Islet precursor cell (in vitro differentiated cells): Measurements from ENCODE around the gene SYNDIG1.

ENCODE experiments used
- DNase-seq: peaks from one replicate; pipeline ENCODE4 v3.0.0-alpha.2; 2018

The SYNDIG1 gene

DNA sequence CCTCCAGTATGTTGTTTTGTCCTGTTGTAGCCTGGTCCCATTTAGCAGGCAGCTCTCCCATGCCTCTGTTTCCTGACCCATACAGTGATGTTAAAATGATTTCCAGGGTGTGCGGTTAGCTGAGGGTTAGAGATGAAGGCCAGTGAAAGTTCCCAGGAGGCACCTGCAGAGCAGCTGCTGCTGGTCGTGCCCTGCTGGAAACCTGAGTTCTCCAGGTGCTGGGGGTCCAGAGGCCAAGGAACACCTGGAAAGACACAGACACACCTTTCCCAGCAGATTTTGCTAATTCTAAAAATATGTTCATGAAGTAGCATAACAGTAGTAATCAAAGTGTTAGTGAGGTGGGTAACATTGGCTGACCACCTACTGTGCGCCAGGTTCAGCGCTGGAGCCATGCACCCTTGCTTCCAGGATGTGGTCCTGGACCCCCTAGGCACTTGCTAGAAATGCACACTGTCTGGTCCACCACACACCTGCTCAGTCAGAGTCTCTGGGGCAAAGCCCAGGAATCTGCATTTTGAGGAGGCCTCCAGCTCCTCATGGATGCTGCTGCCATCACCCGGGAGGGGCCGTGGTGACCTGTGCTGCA lies 118.7 kb downstream of the SYNDIG1 start:
- DNase-seq: peak; percentile 38

DNA sequence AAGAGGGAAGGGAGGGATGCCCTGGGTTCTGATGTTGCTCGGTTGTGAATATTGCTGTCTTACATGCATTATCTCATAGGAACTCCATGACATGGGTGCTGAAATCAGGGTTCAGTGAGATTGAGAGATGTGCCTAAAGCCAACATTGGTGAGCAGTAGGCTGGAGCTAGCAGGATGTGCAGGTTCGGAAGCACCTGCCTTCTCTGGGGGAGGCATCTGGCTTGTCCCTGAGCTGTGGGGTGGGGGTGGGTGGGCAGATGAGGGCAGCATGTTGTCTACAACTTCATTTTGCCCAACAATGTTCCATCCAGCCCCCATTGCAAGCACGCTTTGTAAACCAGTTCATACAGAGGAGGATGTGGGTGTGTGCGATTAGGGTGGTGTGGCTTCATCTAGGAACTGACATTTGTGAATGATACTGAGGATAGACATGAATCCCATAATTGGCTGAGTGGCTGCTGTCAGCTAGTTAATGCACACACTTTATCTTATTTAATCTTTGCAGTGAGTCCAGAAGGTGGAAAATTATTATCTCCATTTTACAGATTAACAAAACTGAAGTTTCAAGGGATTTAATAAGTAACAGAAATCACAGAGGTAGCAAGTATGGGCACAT lies 119.4 kb downstream of the SYNDIG1 start:
- DNase-seq: no peak

DNA sequence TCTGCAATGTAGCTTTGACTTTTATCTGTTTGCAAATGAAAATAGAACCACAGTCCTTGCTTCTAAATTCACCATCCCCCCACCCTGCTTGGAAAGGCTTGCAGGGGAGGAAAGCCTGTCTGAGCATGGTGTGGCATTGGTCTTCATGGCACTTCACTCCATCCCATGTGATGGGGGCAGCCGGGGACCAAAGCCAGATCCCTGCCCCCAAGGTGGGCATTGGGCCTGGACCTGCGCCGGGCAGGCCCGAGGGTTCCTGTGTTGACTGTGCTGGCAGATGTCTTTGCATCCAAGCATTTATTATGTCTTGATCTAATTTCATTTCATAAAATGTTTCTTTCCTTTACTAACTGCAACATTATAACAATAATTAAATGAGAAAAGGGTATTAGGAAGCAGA lies 120.0 kb downstream of the SYNDIG1 start:
- DNase-seq: peak; percentile 11

DNA sequence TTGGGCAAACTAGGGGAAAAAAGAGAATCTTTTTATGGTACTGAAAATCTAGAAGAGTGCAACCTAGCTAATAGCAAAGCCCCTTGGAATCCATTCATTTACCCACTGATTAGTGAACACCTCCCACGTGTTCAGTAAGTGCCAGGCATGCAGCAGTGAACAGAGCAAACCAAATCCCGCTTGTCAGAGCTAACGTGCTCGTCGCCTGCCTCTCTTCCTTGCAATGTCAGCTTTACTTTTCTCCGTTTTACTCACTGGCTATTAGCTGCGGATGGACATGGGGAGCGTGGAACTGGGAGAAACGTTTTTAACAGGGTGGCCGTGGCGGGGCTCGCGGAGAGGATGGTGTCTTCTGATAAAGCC lies 120.4 kb downstream of the SYNDIG1 start:
- DNase-seq: peak; percentile 48

DNA sequence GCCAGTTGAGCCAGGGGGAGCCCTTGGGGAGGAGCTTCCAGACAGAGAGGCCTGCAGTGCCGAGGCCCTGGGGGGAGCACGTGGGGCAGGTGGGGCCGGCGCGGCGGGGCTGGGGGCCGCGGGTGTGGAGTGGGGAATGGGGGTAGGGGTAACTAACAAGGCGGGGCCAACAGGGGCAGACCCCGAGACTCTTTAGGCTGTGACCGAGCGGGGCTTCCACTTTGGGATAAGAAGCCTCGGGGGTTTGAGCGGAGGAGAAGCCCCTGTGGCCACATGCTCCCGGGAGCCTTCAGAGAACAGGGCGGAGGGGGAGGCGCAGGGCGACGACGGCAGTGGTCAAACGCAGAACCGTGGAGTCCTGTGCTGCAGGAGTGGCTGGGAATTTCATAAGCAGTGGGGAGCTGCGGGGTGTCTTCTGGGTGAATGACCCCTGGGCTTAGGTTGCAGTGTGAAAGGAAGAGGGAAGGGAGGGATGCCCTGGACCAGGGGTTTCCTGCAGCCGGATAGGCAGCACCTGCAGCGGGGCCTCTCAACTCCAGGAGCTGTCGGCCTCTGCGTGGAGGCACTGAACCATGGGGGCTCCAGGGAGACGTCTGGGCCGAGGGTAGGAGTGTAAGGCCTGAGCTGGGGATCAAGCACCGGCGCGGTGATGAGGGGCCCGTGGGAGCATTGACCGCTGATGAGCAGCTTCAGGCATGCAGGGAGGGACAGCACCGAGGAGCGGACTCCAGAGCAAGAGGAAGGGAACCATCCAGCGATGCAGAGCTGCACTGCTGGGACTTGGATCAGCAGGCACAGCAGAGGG lies 121.0 kb downstream of the SYNDIG1 start:
- DNase-seq: peak; percentile 44

DNA sequence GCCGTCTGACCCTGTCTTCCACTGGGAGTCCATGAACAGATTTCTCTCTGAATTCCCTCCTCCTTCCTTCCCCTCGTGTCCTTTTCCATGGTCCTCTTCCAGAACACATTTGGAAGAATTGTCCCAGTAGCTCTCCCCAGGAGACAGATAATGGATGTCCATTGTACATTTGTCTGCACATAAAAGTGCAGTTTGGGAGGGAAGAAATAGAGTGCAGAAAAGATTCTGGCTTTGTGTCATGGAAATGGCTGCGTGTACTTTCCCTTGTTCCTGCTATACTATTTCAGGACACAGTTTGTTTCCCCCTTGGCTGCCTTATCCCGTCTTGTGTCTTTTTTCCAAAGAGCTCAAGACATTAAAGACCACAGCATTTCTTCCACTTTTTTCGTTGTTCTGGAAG lies 127.6 kb downstream of the SYNDIG1 start:
- peak; percentile 2 for DNase-seq

DNA sequence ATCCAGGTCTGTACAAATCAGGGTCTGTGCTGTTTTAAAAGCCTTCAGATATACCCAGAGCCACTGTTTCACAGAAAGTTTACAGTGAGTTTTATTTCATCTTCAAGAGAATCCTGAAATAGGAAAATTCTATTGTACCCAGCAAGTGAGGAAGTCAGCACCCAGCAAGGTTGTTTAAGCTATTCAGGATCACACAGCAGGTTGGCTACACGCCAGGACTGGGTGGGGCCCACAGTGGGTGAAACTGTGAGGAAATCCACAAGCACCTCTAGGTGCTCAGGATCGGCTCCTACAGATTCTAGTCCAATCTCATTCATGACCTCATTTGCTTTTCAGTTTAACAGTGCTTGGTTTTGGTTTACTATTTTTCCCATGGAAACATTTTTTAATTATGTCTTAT lies 128.9 kb downstream of the SYNDIG1 start:
- DNase-seq: peak; percentile 4

DNA sequence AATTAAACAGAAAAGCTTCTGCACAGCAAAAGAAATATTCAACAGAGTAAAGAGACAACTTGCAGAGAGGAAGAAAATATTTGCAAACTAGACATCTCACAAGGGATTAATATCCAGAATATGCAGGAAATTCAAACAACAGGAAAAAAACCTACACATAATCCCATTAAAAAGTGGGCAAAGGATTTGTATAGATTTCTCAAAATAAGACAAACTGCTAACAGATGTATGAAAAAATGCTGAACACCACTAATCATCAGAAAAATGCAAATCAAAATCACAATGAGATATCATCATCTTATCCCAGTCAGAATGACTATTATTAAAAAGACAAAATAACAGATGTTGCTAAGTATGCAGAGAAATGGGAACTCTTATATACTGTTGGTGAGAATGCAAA lies 129.6 kb downstream of the SYNDIG1 start:
- DNase-seq: no peak

DNA sequence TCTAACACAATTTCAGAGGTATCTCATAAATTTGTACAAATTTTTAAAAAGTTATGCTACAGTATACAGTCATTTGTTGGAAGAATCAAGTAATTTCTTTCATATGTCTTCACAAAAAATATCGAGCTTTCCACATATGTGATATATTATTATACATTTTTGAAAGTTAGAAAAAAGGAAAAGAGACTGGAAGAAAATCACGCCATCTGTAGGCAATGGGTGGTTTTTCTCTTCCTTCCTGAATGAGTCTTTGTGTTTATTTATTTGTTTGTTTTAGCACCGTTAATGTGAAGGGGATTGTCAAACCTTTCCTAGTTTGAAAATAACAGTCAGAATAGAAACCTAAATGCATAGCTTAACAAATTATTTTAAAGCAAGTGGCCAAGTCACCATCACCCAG lies 130.6 kb downstream of the SYNDIG1 start:
- DNase-seq: no peak

DNA sequence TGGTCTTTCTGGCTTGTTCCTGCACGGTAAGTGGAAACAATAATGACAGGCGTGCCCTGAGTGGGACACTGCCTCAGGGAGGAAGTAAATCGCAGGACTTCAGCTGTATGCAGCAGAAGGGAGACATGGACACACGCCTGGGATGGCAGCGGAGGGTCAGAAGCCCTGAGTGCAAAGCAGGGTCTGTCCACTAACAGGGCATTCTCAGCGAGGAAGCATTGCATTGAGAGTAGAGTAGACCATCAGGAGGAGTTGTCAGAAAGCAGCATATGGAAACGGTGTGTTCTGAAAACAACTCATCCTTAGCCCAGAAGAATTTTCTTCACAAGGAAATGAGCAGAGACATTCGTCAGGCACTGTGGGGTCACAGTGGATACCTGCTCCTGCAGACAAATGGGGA lies 134.0 kb downstream of the SYNDIG1 start:
- peak; percentile 29 for DNase-seq

DNA sequence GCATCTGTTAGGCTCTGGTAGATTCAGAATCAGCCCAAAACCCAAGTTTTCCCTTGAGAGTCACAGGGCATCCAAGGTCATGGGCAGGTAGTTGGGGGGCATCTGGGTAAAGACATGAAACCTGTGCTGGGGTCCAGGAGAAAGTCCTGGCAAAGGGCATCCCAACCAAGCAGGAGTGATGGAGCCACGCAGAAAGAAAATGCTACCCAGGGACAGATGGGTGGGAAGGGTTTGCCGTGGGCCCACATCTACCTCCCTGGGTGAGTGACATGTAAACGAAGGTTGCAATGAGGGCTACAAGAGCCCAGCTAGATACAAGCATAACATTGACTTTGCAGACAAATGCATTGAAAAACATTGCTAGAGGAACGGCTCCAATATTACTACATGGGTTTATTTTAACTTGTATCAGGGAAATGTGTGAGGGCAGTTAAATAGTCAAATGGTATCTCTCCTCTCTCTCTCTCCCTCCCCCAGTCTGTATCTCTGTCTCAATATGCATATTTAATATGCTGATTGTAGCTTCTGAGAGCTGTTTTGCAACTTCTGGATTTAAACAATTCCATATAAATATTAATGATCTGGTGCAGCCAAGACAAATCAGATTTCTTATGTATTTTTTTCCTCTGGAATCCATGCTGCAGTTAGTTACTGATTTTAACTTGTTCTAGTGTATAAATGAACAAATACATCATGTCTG lies 135.7 kb downstream of the SYNDIG1 start:
- DNase-seq: peak; percentile 12

DNA sequence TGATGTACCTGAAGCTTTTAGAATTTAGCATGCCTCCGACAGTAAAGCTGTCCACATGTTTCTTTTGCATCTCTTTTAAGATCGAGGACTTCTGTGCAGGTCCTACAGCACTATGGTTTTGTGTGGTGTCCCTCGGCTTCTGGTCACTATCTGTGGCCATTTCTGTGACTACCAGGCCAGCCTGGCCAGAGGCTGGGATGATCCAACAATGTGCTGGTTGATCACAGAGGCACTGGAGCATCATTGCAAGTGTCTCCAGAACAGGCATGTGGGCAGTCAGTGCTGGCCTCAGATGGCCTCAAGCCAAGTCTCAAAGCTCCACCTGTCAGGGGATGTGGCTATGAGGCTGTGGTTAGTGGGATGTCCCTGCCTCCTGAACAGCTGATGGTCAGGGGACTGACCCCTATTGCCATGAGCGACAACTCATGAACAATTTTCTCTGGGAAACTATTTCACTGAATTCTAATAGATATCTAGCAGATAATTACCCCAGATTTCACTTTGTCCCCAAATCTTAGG lies 136.6 kb downstream of the SYNDIG1 start:
- peak; percentile 23 for DNase-seq

DNA sequence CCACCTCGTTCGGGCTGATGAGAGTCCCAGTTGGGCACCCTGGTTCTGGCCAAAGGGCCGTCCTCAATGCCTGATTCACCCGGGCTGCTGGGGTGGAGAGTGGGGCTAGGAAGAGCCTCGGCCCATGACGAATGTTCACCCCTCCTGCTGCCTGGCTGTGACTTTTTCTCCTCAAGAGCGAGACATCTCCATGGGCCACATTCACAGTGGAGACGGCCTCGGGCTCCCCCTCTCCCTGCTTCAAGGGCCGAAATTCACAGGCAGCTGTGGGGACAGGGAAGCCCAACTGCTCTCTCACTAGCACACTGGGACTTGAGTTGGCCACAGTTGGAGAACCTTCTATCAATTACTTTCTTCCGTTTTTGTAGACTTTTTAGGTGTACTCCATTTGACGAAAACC lies 138.0 kb downstream of the SYNDIG1 start:
- DNase-seq: peak; percentile 28

DNA sequence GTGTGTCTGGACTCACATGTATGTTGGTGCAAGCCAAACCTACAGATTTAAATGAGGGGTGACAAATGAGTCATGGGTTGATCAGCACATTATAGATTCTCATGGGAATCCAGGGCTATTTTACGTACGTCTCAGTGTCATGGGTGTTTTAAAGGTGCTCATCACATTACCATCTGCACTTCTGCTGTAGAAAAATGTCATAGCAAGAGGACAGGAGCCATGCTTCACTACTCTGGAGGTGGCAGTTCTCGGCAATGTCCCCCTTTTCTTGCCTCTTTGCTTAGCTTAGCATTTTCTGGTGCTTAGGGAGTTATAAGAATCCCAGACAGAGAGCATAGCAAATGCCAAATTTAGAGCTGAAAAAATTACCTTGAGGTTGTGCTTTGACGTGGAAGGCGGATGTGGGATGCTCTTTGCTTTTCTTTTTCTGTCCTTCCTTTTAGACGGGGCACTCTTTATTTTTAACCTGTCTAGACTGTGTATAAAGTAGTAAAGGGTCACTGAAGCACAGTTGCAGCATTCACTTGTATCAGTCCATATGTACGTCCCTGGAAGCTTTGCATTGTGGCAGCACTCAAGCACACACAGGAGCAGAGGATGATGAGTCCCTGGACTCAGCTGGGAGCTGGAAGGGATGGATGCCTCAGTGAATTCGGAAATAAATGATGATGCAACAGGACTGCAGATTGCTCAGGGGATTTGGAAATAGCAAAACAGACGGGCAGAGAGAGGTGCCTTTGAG lies 139.7 kb downstream of the SYNDIG1 start:
- peak; percentile 22 for DNase-seq

DNA sequence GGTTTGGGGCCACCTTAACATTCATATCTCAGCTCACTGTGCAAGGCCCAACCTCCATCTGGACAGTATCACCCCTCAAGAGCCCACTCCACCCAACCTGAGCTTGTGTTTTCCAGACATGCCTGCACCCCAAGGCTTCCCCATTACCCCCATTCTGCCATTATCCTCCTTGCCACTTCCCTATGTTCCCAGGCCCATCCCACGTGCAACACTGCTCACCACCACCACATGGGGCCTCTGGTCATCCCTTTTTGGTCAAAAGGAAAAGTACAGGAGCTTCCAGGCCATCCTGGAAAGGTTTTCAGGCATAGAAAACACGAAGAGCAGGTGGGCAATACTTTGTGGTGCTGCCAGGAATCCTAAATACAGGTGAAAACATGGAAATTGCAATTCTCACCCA lies 140.3 kb downstream of the SYNDIG1 start:
- no peak for DNase-seq

DNA sequence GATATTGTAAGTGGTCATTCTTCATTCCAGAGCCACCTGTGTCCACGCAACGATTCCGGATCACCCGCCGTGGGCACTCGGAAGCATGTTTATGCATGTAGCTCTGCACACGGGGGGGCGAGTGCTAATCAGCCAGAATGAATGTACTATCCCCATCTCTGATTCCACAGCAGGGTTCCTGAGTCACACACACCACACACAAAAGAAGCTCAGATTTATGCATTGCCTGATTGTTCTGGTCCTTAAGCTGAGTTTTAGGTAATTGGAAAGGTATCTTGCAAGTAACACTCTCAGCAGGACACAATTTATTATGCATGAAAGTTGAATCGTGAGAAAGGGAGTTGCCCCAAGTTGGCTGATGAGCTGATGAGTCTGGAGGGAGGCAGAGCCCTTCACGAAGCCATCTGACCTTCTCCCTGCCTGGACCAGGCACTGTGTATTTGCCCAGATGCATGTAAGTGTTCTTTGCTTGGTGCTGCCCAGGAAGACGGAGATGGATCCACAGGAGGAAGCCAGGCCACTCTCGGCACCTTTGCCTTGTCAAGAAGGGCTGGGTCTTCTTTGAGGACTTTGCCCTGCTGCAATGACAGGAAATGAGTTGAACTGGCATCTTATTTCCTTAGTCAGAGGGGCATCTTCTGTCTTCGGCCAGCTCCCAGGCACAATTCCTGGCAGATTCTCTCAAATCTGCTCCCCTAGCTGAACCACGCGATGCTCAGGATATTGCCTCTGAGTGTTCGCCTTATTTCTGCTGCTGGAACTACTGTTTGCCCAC lies 141.1 kb downstream of the SYNDIG1 start:
- peak; percentile 26 for DNase-seq

DNA sequence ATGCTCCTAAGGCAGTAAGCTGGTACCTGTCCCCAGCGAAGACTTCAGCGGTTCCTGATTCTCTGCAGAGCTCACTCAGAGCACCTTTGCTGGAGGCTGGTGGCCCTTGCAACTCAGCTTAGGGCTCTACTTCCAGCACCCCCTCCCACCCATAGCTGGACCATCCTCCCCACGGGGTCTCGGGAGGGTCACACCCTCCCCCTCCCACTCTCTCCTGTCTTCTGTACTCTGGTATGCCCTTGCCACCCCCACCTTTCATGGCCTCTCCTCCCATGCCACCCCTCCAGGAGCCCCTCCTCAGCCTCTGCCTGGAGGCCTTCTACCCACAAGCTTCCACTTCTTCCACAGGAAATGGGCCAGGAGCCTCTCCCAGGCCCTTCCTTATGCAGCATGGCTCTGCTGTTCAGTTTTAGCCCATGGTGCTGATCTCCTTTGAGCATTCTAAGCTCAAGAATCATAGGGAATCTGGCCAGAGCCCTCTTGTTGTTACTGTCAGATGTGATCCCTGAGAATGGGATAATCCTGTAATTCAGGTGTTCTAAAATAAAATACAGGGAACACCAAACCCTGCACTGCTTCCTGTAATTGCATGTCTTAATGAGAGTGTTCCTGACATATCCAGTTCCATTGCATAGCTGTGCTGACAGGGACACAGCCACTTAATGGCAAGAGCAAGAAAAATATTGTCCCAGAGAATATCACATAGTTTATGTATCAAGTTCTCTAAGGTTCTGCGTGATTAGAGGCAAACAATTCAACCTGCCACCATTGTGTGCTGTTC lies 142.1 kb downstream of the SYNDIG1 start:
- no peak for DNase-seq

DNA sequence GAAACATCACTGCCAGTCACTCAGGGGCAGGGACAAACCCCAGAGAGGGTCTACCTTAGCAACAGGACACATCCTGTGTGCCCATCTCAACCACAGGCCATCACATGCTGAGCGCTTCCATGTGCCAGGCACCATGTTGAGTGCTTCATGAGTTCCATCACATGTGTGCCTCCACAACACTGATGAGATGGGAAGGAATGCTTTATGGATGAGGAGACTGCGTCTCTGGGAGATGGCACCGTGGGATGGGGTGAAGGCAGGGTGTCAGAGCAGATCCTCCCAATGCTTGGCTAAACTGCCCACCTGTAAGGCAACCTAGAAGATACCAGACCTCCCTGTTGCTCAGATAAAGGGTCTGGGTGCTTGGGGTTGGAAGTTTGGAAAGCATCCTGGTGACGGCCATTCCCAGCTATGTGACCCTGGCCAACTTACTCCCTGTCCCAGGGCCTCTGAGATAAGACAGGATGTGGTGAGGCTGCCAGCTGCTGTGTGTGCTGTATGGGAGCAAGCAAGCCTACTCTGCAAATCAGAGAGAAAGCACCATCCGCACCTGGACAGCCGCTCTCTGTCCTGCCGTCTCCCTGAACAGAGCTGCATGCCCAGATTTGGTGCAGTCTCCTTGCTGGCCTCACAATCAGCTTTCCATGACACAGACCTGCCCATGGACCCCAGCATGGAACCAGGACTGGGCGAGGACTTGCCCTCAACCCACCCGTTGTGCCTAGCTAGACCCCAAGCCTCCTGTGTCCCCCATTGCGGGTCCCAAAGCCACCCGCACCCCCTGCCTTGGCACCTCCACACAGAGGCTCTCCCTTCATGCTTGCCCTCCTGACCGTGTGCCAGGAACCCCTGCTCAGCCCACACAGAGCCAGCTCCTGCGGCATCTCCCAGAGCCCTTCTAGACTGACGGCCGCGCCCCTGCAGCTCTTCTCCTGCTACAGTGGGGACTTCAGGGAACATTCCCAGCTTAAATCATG lies 143.7 kb downstream of the SYNDIG1 start:
- DNase-seq: no peak

DNA sequence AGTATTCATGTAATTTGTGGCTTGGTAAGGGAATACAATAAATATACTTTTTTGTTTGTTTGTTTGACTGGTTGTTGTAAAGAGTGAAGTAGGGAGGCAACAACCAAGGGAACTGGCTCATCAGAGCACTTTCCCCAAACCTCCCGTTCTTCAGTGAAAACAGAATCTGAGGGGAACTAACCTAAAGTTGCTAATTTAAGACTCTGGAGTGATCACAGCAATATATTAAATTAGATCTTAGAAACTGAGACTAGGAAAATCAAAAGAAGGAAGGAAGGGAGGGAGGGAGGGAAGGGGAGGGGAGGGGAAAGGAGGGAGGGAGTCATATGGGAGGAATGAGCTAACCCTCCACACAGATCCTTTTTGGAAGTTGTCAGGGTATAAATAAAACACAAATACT lies 144.9 kb downstream of the SYNDIG1 start:
- no peak for DNase-seq

DNA sequence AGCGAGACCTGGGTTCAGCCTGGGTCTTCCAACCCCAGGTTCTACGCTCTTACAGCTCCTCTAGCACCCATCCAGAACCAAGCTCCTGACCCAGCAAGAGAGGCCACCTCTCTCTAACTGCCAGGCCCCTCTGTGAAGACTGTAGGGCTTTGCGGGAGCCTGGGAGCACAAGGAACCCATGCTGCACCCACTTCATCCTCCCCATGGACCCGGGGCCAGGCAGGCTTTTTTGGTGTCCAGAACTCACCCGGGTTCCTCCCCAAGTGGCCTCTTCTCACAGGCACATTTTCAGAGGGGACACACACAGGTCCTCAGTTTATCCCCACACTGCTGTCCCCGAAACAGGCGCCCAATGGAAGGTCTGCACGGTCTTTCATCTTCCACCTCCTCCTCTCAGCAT lies 145.9 kb downstream of the SYNDIG1 start:
- DNase-seq: no peak
